ENCODE measurements around the gene HIPK4. TPM values are rescaled to one million over a fixed set of nuclear protein-coding genes. Genes with fewer than 3 reads are reported as not detected.
"Not testable (repeated sequence)": the region's sequence is repeated elsewhere in the genome, so short reads cannot be mapped to it uniquely, and the experiment has no call there.

The HIPK4 gene
- total RNA-seq, 4 donors from 2014 or later = 0.39 to 0.60 TPM; not detected in 2

- Histone ChIP-seq H3K9me3 (no peaks in the 10 kb centered on the region), H3K36me3 (peaks cover 0 to 100% (median 4%) of the 10 kb centered on the region in 3 donors), H3K27ac (no peak overlapping the region), H3K27me3 (no peaks in the 10 kb centered on the region), H3K4me3 (no peak overlapping the region), H3K4me1 (peaks cover 0 to 3% (median 0%) of the 10 kb centered on the region in 4 donors)
- 89 to 100% methylated on average over 2 to 5 of the region's 5 CpGs for WGBS, 2 donors
- TF ChIP-seq POLR2A (IDR thresholded peaks at IDR 0.05) = no peak
- no peak for TF ChIP-seq EP300 (IDR thresholded peaks at IDR 0.05)
- no peak for TF ChIP-seq CTCF (IDR thresholded peaks at IDR 0.05)
- DNase-seq (ENCODE audit: low spot score in 2 of 2) = no peak
These were observed 18.2 kb downstream of the HIPK4 start for GRCh38 chr19:40371802-40372122.

GRCh38 chr19:40370997-40371801 lies 18.8 kb downstream of the HIPK4 start:
- H3K27ac ChIP-seq = no peak overlapping the region
- peaks cover 0 to 99% (median 4%) of the 10 kb centered on the region in 3 donors for H3K36me3 ChIP-seq
- DNase-seq (ENCODE audit: low spot score in 2 of 2) = no peak
- H3K27me3 ChIP-seq = no peaks in the 10 kb centered on the region
- peaks cover 0 to 8% (median 3%) of the 10 kb centered on the region in 4 donors for H3K4me1 ChIP-seq
- H3K9me3 ChIP-seq = no peaks in the 10 kb centered on the region
- no peak overlapping the region for H3K4me3 ChIP-seq
- 83 to 86% methylated on average over 7 of the region's 7 CpGs for WGBS, 2 donors
- TF ChIP-seq EP300 (IDR thresholded peaks at IDR 0.05) (no peak), POLR2A (IDR thresholded peaks at IDR 0.05) (no peak), CTCF (IDR thresholded peaks at IDR 0.05) (no peak)

- Histone ChIP-seq H3K36me3 (peaks cover 0 to 90% (median 4%) of the 10 kb centered on the region in 3 donors), H3K4me1 (peaks cover 0 to 18% (median 4%) of the 10 kb centered on the region in 4 donors)
- H3K4me3 ChIP-seq; H3K9me3 ChIP-seq; H3K27me3 ChIP-seq; H3K27ac ChIP-seq; DNase-seq (ENCODE audit: low spot score in 2 of 2): not testable (repeated sequence)
- 92 to 94% methylated on average over 3 of the region's 3 CpGs for WGBS, 2 donors
These were observed 19.7 kb downstream of the HIPK4 start for GRCh38 chr19:40370253-40370652.

- no peak for TF ChIP-seq EP300 (IDR thresholded peaks at IDR 0.05)
- TF ChIP-seq CTCF (IDR thresholded peaks at IDR 0.05) = no peak
- no peak for TF ChIP-seq POLR2A (IDR thresholded peaks at IDR 0.05)
- Histone ChIP-seq H3K4me1 (peaks cover 0 to 22% (median 4%) of the 10 kb centered on the region in 4 donors), H3K9me3 (no peaks in the 10 kb centered on the region), H3K27me3 (no peaks in the 10 kb centered on the region), H3K4me3 (no peak overlapping the region), H3K27ac (no peak overlapping the region), H3K36me3 (peaks cover 0 to 85% (median 4%) of the 10 kb centered on the region in 3 donors)
- 72 to 89% methylated on average over 7 to 12 of the region's 12 CpGs for WGBS, 2 donors
- DNase-seq (ENCODE audit: low spot score in 2 of 2) = no peak
These were observed 20.2 kb downstream of the HIPK4 start for GRCh38 chr19:40369797-40370196.

- H3K9me3 ChIP-seq = no peaks in the 10 kb centered on the region
- no peak overlapping the region for H3K27ac ChIP-seq
- TF ChIP-seq EP300 (IDR thresholded peaks at IDR 0.05) = no peak
- no peak for DNase-seq (ENCODE audit: low spot score in 2 of 2)
- no peak overlapping the region for H3K4me3 ChIP-seq
- H3K4me1 ChIP-seq = peaks cover 0 to 24% (median 4%) of the 10 kb centered on the region in 4 donors
- no peaks in the 10 kb centered on the region for H3K27me3 ChIP-seq
- WGBS, 2 donors = 77% methylated on average over 10 to 16 of the region's 16 CpGs
- peaks cover 0 to 65% (median 0%) of the 10 kb centered on the region in 3 donors for H3K36me3 ChIP-seq
These were observed 22.2 kb downstream of the HIPK4 start for GRCh38 chr19:40367577-40368434.
